Nasal cavity respiratory epithelium epithelial cell of viscerocranial mucosa (primary cell): ENCODE data around the gene GOLIM4. TPM values are rescaled to one million over a fixed set of nuclear protein-coding genes. Genes with fewer than 3 reads are reported as not detected.

Experiments used
- total RNA-seq: library from RNA; depleted of rRNA; stranded (reverse); fragments of >200 nt; gene quantifications from 2 replicates; pipeline ENCODE4 v1.2.3, GENCODE V29; 2014

GOLIM4 gene
- 21.9 and 39.6 TPM in 2 replicates for total RNA-seq

GRCh38 chr3:168095611-168096209 lies at the start of gene GOLIM4:
Gene GOLIM4 (minus strand): TSS chr3:168095924. CDS start chr3:168095285, 639 bp downstream.

